HCT116 (cell line): ENCODE results near the gene FMNL1. TPM values are rescaled to one million over a fixed set of nuclear protein-coding genes. Genes with fewer than 3 reads are reported as not detected.

Experiments used
- ATAC-seq: fragments of 200-7000 bp; cut with Tn5 transposase; 2 replicates; pipeline ENCODE4 v1.9.1; 2020; ENCODE audit warnings: mild to moderate bottlenecking, moderate library complexity
- BruUV-seq: library from RNA; stranded (reverse); fragments of 400-500 nt; replicated peaks from 2 replicates; lab custom pipeline; 2021; lab: Mats Ljungman, UMichigan
- CTCF ChIA-PET: fragments of 300-600 bp; sonication (Branson Sonifier 250); formaldehyde crosslinking; loops from one replicate; lab custom pipeline; 2021; ENCODE audit warnings: antibody characterized with exemption; lab: Charles Lee
- POLR2A ChIA-PET: fragments of 300-600, 350-600 bp; sonication (Branson Sonifier 250); formaldehyde crosslinking; loops from one replicate; lab custom pipeline; 2021; ENCODE audit warnings: antibody characterized with exemption; lab: Charles Lee
- RAD21 ChIA-PET, 2 experiments: fragments of 300-600 bp; sonication (Branson Sonifier 250); formaldehyde crosslinking; loops; one replicate each; lab custom pipeline; 2023; ENCODE audit warnings: low total read pairs in 2 of 2; ENCODE audit not compliant: uncharacterized antibody in 2 of 2, unreplicated experiment in 2 of 2, low non-redundant PET in 1 of 2; lab: Charles Lee
- DNase-seq: peaks from one replicate; pipeline ENCODE4 v3.0.0-alpha.2; 2010; ENCODE audit warnings: low read depth, low spot score
- H2AFZ ChIP-seq: fragments of 200-600 bp; shearing (Covaris generic), sonication (generic); 2 replicates; pipeline ENCODE4 v1.6.1; 2017; ENCODE audit warnings: low read depth, mixed run types, mixed read lengths, antibody characterized with exemption, low read length; ENCODE audit not compliant: poor library complexity, severe bottlenecking
- H3K27ac ChIP-seq: 2 replicates; pipeline ENCODE4 v1.5.1; 2012; ENCODE audit warnings: low read depth, low read length
- H3K27me3 ChIP-seq: fragments of 200-600 bp; sonication (generic); 2 replicates; pipeline ENCODE4 v1.6.1; 2016; ENCODE audit warnings: mixed run types, low read length, mixed read lengths; ENCODE audit not compliant: insufficient read depth
- H3K36me3 ChIP-seq, 2 experiments: fragments of 200-500 bp in 1 of 2; fragments of 200-600 bp in 1 of 2; sonication (Bioruptor generic) in 1 of 2; sonication (generic) in 1 of 2; 2 replicates each; pipeline versions ENCODE4 v1.5.1 to v1.6.1; 2014 to 2016; ENCODE audit warnings: low read length in 2 of 2, inconsistent platforms in 1 of 2, mixed read lengths in 1 of 2, mixed run types in 1 of 2; ENCODE audit not compliant: insufficient read depth in 2 of 2, control insufficient read depth in 1 of 2
- H3K4me1 ChIP-seq, 2 experiments: fragments of 200-600 bp in 1 of 2; sonication (generic) in 1 of 2; 2 replicates each; pipeline versions ENCODE4 v1.5.1 to v1.6.1; 2012 to 2017; ENCODE audit warnings: low read length in 2 of 2, inconsistent platforms in 1 of 2, mild to moderate bottlenecking in 1 of 2, mixed read lengths in 1 of 2, mixed run types in 1 of 2, moderate library complexity in 1 of 2; ENCODE audit not compliant: insufficient read depth in 2 of 2, control insufficient read depth in 1 of 2
- H3K4me2 ChIP-seq: fragments of 200-600 bp; sonication (generic); 2 replicates; pipeline ENCODE4 v1.6.1; 2017; ENCODE audit warnings: mixed run types, low read length, mixed read lengths
- H3K4me3 ChIP-seq, 2 experiments: fragments of 200-600 bp in 1 of 2; sonication (generic) in 1 of 2; replicated peaks in 1 of 2; 2 replicates each; pipeline ENCODE4 v1.5.1; 2011 to 2016; ENCODE audit warnings: low read length in 2 of 2, control low read depth in 1 of 2, low read depth in 1 of 2, mild to moderate bottlenecking in 1 of 2, mixed read lengths in 1 of 2, mixed run types in 1 of 2
- H3K79me2 ChIP-seq: fragments of 200-600 bp; sonication (generic); 2 replicates; pipeline ENCODE4 v1.6.1; 2017; ENCODE audit warnings: mild to moderate bottlenecking, mixed run types, low read length, moderate library complexity, mixed read lengths; ENCODE audit not compliant: insufficient read depth
- H3K9ac ChIP-seq: fragments of 200-600 bp; sonication (generic); 2 replicates; pipeline ENCODE4 v1.6.1; 2016; ENCODE audit warnings: low read length, mixed read lengths
- H3K9me2 ChIP-seq: fragments of 200-600 bp; sonication (generic), shearing (Covaris generic); 2 replicates; pipeline ENCODE4 v1.6.1; 2017; ENCODE audit warnings: mixed run types, mild to moderate bottlenecking, moderate library complexity; ENCODE audit not compliant: insufficient read depth
- H3K9me3 ChIP-seq, 2 experiments: fragments of 200-500 bp in 1 of 2; fragments of 200-600 bp in 1 of 2; sonication (Bioruptor generic) in 1 of 2; sonication (generic) in 1 of 2; 2 replicates each; pipeline ENCODE4 v1.6.1; 2014 to 2017; ENCODE audit warnings: low read length in 2 of 2, mixed read lengths in 2 of 2, inconsistent platforms in 1 of 2, low read depth in 1 of 2, mild to moderate bottlenecking in 1 of 2, mixed run types in 1 of 2, moderate library complexity in 1 of 2; ENCODE audit not compliant: control insufficient read depth in 1 of 2, insufficient read depth in 1 of 2
- H4K20me1 ChIP-seq: fragments of 200-600 bp; sonication (generic), shearing (Covaris generic); 2 replicates; pipeline ENCODE4 v1.6.1; 2017; ENCODE audit warnings: mixed run types, mild to moderate bottlenecking, moderate library complexity; ENCODE audit not compliant: insufficient read depth
- ATF3 ChIP-seq: IDR thresholded peaks from 2 replicates; pipeline ENCODE4 v1.6.1; 2012
- CBX3 ChIP-seq: IDR thresholded peaks from 2 replicates; pipeline ENCODE4 v1.6.1; 2012; ENCODE audit warnings: low read depth
- CTCF ChIP-seq, 3 experiments: fragments of 200-600 bp in 1 of 3; sonication (generic) in 1 of 3; IDR thresholded peaks in 2 of 3; conservative IDR thresholded peaks in 1 of 3; 2 replicates each; pipeline ENCODE4 v1.5.1; 2012 to 2017; ENCODE audit warnings: low read depth in 2 of 3, low read length in 2 of 3, antibody characterized with exemption in 1 of 3, borderline replicate concordance in 1 of 3, control low read depth in 1 of 3, mild to moderate bottlenecking in 1 of 3, mixed read lengths in 1 of 3, mixed run types in 1 of 3, moderate library complexity in 1 of 3; ENCODE audit not compliant: insufficient read depth in 1 of 3
- ELF1 ChIP-seq: IDR thresholded peaks from 2 replicates; pipeline ENCODE4 v1.6.1; 2012; ENCODE audit warnings: low read depth, borderline replicate concordance
- EZH2 ChIP-seq: fragments of 200-600 bp; sonication (generic); IDR thresholded peaks from 2 replicates; pipeline ENCODE4 v1.6.1; 2017; ENCODE audit warnings: antibody characterized with exemption, mixed run types
- EZH2phosphoT487 ChIP-seq: fragments of 200-600 bp; IDR thresholded peaks from 2 replicates; pipeline ENCODE4 v1.6.1; 2018; ENCODE audit warnings: antibody characterized with exemption, borderline replicate concordance
- FOSL1 ChIP-seq: IDR thresholded peaks from 2 replicates; pipeline ENCODE4 v1.6.1; 2012; ENCODE audit warnings: low read depth
- POLR2A ChIP-seq: IDR thresholded peaks from 2 replicates; pipeline ENCODE4 v1.7.0; 2011; ENCODE audit warnings: borderline replicate concordance; ENCODE audit not compliant: insufficient read depth, insufficient read length; ENCODE audit errors: extremely low read depth
- RAD21 ChIP-seq: IDR thresholded peaks from 2 replicates; pipeline ENCODE4 v1.6.1; 2012; ENCODE audit warnings: low read depth, mild to moderate bottlenecking
- SRF ChIP-seq: IDR thresholded peaks from 2 replicates; pipeline ENCODE4 v1.6.1; 2012; ENCODE audit warnings: low read depth
- ZBTB33 ChIP-seq: IDR thresholded peaks from 2 replicates; pipeline ENCODE4 v1.6.1; 2011; ENCODE audit warnings: mild to moderate bottlenecking, low read length, moderate library complexity; ENCODE audit not compliant: insufficient replicate concordance; ENCODE audit errors: extremely low read depth
- intact Hi-C: fragments of 100-400 bp; cut with micrococcal nuclease; formaldehyde crosslinking; loops from 2 replicates; pipeline ENCODE4 v1.10.0; 2022
- total RNA-seq: library from RNA; stranded (reverse); gene quantifications from one replicate; pipeline ENCODE4 v1.2.1, GENCODE V29; 2021; ENCODE audit not compliant: unreplicated experiment

Gene FMNL1
- total RNA-seq, 1 experiment from 2014 or later, result 8.2 TPM

GRCh38 chr17:45263477-45263860 lies 41.8 kb downstream of the FMNL1 start:
- Histone ChIP-seq H3K4me1 (0 out of 4 replicates have a peak, but pooled peaks cover 0 to 4% of the 10 kb centered on the region in 2 experiments), H3K9me2 (no peaks in the 10 kb centered on the region), H3K27ac (no peak overlapping the region), H3K27me3 (no peaks in the 10 kb centered on the region), H3K36me3 (peaks cover 20 to 27% of the 10 kb centered on the region in 2 experiments; a peak in 3 of 4 replicates), H3K79me2 (no peaks in the 10 kb centered on the region), H3K9ac (no peak overlapping the region), H2AFZ (no peak overlapping the region), H3K9me3 (no peaks in the 10 kb centered on the region), H4K20me1 (no peaks in the 10 kb centered on the region), H3K4me3 (no peak overlapping the region), H3K4me2 (no peak overlapping the region)
- CTCF ChIA-PET, result no interaction called here
- intact Hi-C loops, result no loop called here
- RAD21 ChIA-PET, result no interaction called here
- ATAC-seq, result 0 out of 2 replicates have a peak, but pooled peaks have one; percentile 7
- no peak for DNase-seq
- TF ChIP-seq CTCF (IDR thresholded peaks at IDR 0.05 in 2 of 3, conservative IDR thresholded peaks at IDR 0.05 in 1 of 3; ENCODE audit: borderline replicate concordance in 1 of 3, insufficient read depth in 1 of 3, low read depth in 2 of 3, low read length in 2 of 3) (no peak), FOSL1 (no peak), EZH2 (no peak), POLR2A (no peak), SRF (no peak), RAD21 (no peak), EZH2phosphoT487 (no peak), ZBTB33 (no peak), ATF3 (no peak), CBX3 (no peak), ELF1 (no peak)
- BruUV-seq, result no TSS peak
- POLR2A ChIA-PET, result no interaction called here
